HepG2 (cell line): ENCODE results near the gene IRGQ. TPM values are rescaled to one million over a fixed set of nuclear protein-coding genes. Genes with fewer than 3 reads are reported as not detected.
A peak's percentile ranks its signal among the peaks of the same experiment; 100 is the strongest.

Experiments
- ATAC-seq: fragments of 200-7000 bp; cut with Tn5 transposase; 3 replicates; pipeline ENCODE4 v1.9.1; 2020; ENCODE audit warnings: mild to moderate bottlenecking, moderate library complexity
- BruUV-seq: library from RNA; stranded (reverse); fragments of 400-500 nt; replicated peaks from 2 replicates; lab custom pipeline; 2021; lab: Mats Ljungman, UMichigan
- CTCF ChIA-PET: fragments of 300-600 bp; formaldehyde crosslinking; extraction: SDS; loops from one replicate; lab custom pipeline; 2021; ENCODE audit warnings: low total read pairs, inconsistent platforms, low intra/inter-chr PET ratio; lab: Yijun Ruan, JAX
- POLR2A ChIA-PET: fragments of 350-600 bp; sonication (Branson Sonifier 250); formaldehyde crosslinking; loops from one replicate; lab custom pipeline; 2020; ENCODE audit warnings: antibody characterized with exemption, inconsistent platforms; lab: Yijun Ruan, JAX
- DNase-seq: peaks from one replicate; pipeline ENCODE4 v3.0.0-alpha.2; 2015; ENCODE audit warnings: low spot score
- FAIRE-seq: peaks from 3 replicates; lab custom pipeline; 2011; peaks lifted over from hg19 to GRCh38; lab: Jason Lieb, UNC
- H2AFZ ChIP-seq: one replicate; pipeline ENCODE4 v1.6.1; 2011; ENCODE audit warnings: low read length, inconsistent platforms
- H3K27ac ChIP-seq: fragments of 300-600 bp; 3 replicates; pipeline ENCODE4 v1.8.0; 2011; ENCODE audit warnings: mixed run types, mild to moderate bottlenecking, mixed read lengths, low read length, inconsistent platforms; ENCODE audit not compliant: insufficient read depth; ENCODE audit errors: extremely low read length
- H3K27me3 ChIP-seq, 2 experiments: fragments of 200-600 bp in 1 of 2; 2 replicates in 1 of 2; 3 replicates in 1 of 2; pipeline versions ENCODE4 v1.6.0 to v1.8.0; 2011; ENCODE audit warnings: low read length in 2 of 2, mild to moderate bottlenecking in 2 of 2, moderate library complexity in 2 of 2, inconsistent platforms in 1 of 2; ENCODE audit not compliant: insufficient read depth in 2 of 2, control insufficient read depth in 1 of 2
- H3K36me3 ChIP-seq, 2 experiments: fragments of 200-600 bp in 1 of 2; replicated peaks in 1 of 2; 2 replicates in 1 of 2; 3 replicates in 1 of 2; pipeline versions ENCODE4 v1.5.1 to v1.8.0; 2011; ENCODE audit warnings: low read length in 2 of 2, inconsistent platforms in 1 of 2; ENCODE audit not compliant: insufficient read depth in 2 of 2, control insufficient read depth in 1 of 2
- H3K4me1 ChIP-seq: 2 replicates; pipeline ENCODE4 v1.5.1; 2012; ENCODE audit warnings: low read length, inconsistent platforms; ENCODE audit not compliant: insufficient read depth
- H3K4me2 ChIP-seq: 2 replicates; pipeline ENCODE4 v1.6.0; 2011; ENCODE audit warnings: low read depth, low read length, inconsistent platforms
- H3K4me3 ChIP-seq, 3 experiments: fragments of 200-600 bp in 1 of 3; sonication (generic), shearing (Covaris generic) in 1 of 3; replicated peaks in 1 of 3; 2 replicates each; pipeline ENCODE4 v1.5.1; 2011 to 2016; ENCODE audit warnings: low read length in 3 of 3, inconsistent platforms in 2 of 3, low read depth in 2 of 3, mild to moderate bottlenecking in 2 of 3, control low read depth in 1 of 3, mixed read lengths in 1 of 3; ENCODE audit not compliant: insufficient read depth in 1 of 3
- H3K79me2 ChIP-seq: one replicate; pipeline ENCODE4 v1.6.1; 2011; ENCODE audit warnings: low read length, inconsistent platforms; ENCODE audit not compliant: insufficient read depth
- H3K9ac ChIP-seq: 2 replicates; pipeline ENCODE4 v1.6.0; 2011; ENCODE audit warnings: mild to moderate bottlenecking, low read depth, low read length, inconsistent platforms; ENCODE audit not compliant: insufficient read depth
- H3K9me3 ChIP-seq: 2 replicates; pipeline ENCODE4 v1.5.1; 2012; ENCODE audit warnings: mild to moderate bottlenecking, low read length
- H4K20me1 ChIP-seq: 2 replicates; pipeline ENCODE4 v1.6.0; 2011; ENCODE audit warnings: inconsistent platforms, mild to moderate bottlenecking, low read length, moderate library complexity; ENCODE audit not compliant: insufficient read depth
- AGO2 ChIP-seq: fragments of 200-400 bp; formaldehyde crosslinking; optimal IDR thresholded peaks from 2 replicates; pipeline ENCODE3; 2017; ENCODE audit warnings: mild to moderate bottlenecking, low read depth, low read length, moderate library complexity
- ATF7-NPFF ChIP-seq: sonication (generic); formaldehyde crosslinking; IDR thresholded peaks from 2 replicates; pipeline ENCODE4 v1.8.1; 2023; ENCODE audit warnings: mild to moderate bottlenecking, low read depth, missing genetic modification reagents, moderate library complexity
- NFKBIZ ChIP-seq: IDR thresholded peaks from 2 replicates; pipeline ENCODE4 v1.6.1; 2018; ENCODE audit warnings: missing genetic modification reagents, missing compliant biosample characterization
- PRMT3 ChIP-seq: sonication (generic); formaldehyde crosslinking; IDR thresholded peaks from 2 replicates; pipeline ENCODE4 v1.8.1; 2022; ENCODE audit warnings: low read depth, mild to moderate bottlenecking, moderate library complexity, missing genetic modification reagents, borderline replicate concordance
- RCOR2 ChIP-seq: IDR thresholded peaks from 2 replicates; pipeline ENCODE4 v1.6.1; 2016; ENCODE audit warnings: missing biosample characterization, missing genetic modification reagents
- U2AF1 ChIP-seq: fragments of 200-400 bp; formaldehyde crosslinking; optimal IDR thresholded peaks from 2 replicates; pipeline ENCODE3; 2017; ENCODE audit warnings: mild to moderate bottlenecking, low read depth, low read length
- ZNF883 ChIP-seq: sonication (generic); formaldehyde crosslinking; IDR thresholded peaks from 2 replicates; pipeline ENCODE4 v1.5.1; 2020; ENCODE audit warnings: mild to moderate bottlenecking, missing genetic modification reagents; ENCODE audit errors: not compliant biosample characterization
- ZSCAN29 ChIP-seq: sonication (generic); formaldehyde crosslinking; conservative IDR thresholded peaks from 2 replicates; pipeline ENCODE4 v1.4.0; 2020; ENCODE audit warnings: mild to moderate bottlenecking, missing genetic modification reagents
- WGBS: methylation state at CpG from one replicate; pipeline ENCODE4 v1.1.6; 2017; ENCODE audit warnings: low lambda C conversion rate; 5-methylcytosine and 5-hydroxymethylcytosine counted together
- in situ Hi-C: cut with HindIII; loops from 2 replicates; pipeline ENCODE4 v1.10.0; 2017; ENCODE audit warnings: low pct_unique_long_range_greater_than_20kb; ENCODE audit not compliant: extremely low pct_ligation_motif_present
- intact Hi-C: fragments of 100-400 bp; cut with micrococcal nuclease; formaldehyde crosslinking; loops from one replicate; pipeline ENCODE4 v1.10.0; 2022; ENCODE audit not compliant: unreplicated experiment
- polyA plus RNA-seq, 8 experiments: library from polyadenylated mRNA; depleted of rRNA in 3 of 8; stranded (reverse) in 7 of 8; unstranded in 1 of 8; fragments of >200 nt; fragmentation: Illumina TruSeq in 4 of 8; extraction: Trizol in 4 of 8; gene quantifications; 2 replicates each; pipeline versions ENCODE4 v1.2.1 to v1.2.3, GENCODE V29; 2011 to 2016; ENCODE audit warnings: low read depth in 4 of 8, missing spikeins in 1 of 8, mixed read lengths in 1 of 8; ENCODE audit not compliant: insufficient read depth in 1 of 8
- total RNA-seq, 5 experiments: library from RNA; depleted of rRNA; stranded (reverse); fragments of >200 nt; fragmentation: Illumina TruSeq; extraction: Trizol; gene quantifications; 2 replicates each; pipeline ENCODE4 v1.2.3, GENCODE V29; 2016; ENCODE audit warnings: low read depth in 1 of 5
- TF ChIP-seq, protein P1 (sequence below): sonication (generic); formaldehyde crosslinking; conservative IDR thresholded peaks from 2 replicates; pipeline ENCODE4 v1.4.0; 2020; ENCODE audit warnings: mild to moderate bottlenecking, missing genetic modification reagents, moderate library complexity
- TF ChIP-seq, protein P2 (sequence below): sonication (generic); formaldehyde crosslinking; IDR thresholded peaks from 2 replicates; pipeline ENCODE4 v1.9.0; 2021; ENCODE audit warnings: missing genetic modification reagents, borderline replicate concordance
- TF ChIP-seq, protein P3 (sequence below): sonication (generic); formaldehyde crosslinking; IDR thresholded peaks from 2 replicates; pipeline ENCODE4 v1.8.0; 2022; ENCODE audit warnings: mild to moderate bottlenecking, missing genetic modification reagents

The IRGQ gene
- total and polyA plus RNA-seq, 2 of the 13 experiments (the other 11 are each of a cell fraction or from before 2014, with no cell fraction given): 11.6 to 12.4 TPM

DNA sequence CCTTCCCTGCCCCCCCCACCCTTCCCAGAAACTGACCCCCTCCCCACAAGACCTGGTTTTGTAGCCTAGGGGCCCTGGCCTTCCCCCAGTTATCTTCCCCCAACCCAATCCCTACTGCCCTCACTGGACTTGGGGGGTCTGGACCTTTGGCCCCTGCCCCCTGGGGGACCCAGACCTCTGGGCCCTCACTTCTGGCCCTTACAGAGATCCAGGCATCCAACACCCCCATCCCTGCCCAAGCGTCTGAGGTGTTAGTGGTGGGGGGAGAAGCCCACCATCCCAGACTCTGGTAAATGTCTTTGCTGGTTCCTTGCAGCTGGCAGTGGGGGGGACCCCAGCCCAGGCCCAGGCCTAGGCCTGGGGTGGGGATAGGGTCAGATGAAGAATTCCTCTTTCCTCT, 27.0 kb upstream of the IRGQ start:
- Histone ChIP-seq H3K4me2 (no peak overlapping the region), H3K27ac (no peak overlapping the region), H3K4me3 (no peak overlapping the region), H2AFZ (no peak overlapping the region), H3K36me3 (peaks cover 0 to 2% of the 10 kb centered on the region in 2 experiments; a peak in 1 of 5 replicates), H3K9me3 (no peaks in the 10 kb centered on the region), H3K27me3 (no peaks in the 10 kb centered on the region), H3K79me2 (peaks cover 11% of the 10 kb centered on the region), H4K20me1 (no peaks in the 10 kb centered on the region), H3K9ac (no peak overlapping the region), H3K4me1 (peaks cover 24% of the 10 kb centered on the region)
- intact Hi-C loops: no loop called here
- no peak for DNase-seq
- ATAC-seq: no peak
- WGBS: 100% methylated on average over 1 of the region's 1 CpG
- no peak for FAIRE-seq
- TF ChIP-seq ZNF883 (no peak), AGO2 (peak; percentile 48)
- no TSS peak for BruUV-seq
- in situ Hi-C loops: no loop called here
- POLR2A ChIA-PET: interaction anchor here (1.0 kb wide), 1 partner anchor 27 kb away, joined by 3 read pairs; the partner anchor contains the start of genes IRGQ and ZNF576
- CTCF ChIA-PET: no interaction called here

DNA sequence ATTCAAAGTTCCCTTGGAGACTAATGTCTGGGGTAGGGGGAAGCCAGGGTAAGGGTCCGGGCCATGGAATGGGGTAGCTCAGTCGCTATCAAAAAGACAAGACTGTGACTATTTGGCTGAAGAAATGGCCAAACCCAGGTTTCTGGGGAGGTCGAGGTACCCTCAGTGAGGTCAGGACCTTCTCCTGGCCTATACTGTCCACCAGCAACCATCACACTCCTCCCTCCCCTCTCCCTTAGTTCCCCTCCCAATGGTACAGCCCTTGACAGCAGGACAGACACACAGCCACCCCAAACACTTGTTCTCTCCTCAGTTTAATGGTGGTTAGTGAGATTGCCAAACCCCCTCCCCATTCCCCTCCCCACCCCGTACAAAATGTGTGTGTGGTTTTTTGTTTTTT, 26.1 kb upstream of the IRGQ start:
- BruUV-seq: no TSS peak
- ATAC-seq (no peak), FAIRE-seq (no peak), DNase-seq (no peak)
- H3K27me3 ChIP-seq: no peaks in the 10 kb centered on the region
- 88% methylated on average over 4 of the region's 4 CpGs for WGBS
- ChIA-PET POLR2A (interaction anchor here (1.0 kb wide), 1 partner anchor 26 kb away, joined by 3 read pairs; the partner anchor contains the start of genes IRGQ and ZNF576), CTCF (no interaction called here)
- H3K9me3 ChIP-seq: no peaks in the 10 kb centered on the region
- no peaks in the 10 kb centered on the region for H4K20me1 ChIP-seq
- H3K27ac ChIP-seq: no peak overlapping the region
- intact Hi-C loops: no loop called here
- no peak overlapping the region for H3K9ac ChIP-seq
- no peak overlapping the region for H3K4me3 ChIP-seq
- no peak overlapping the region for H3K4me2 ChIP-seq
- in situ Hi-C loops: no loop called here
- peaks cover 11% of the 10 kb centered on the region for H3K79me2 ChIP-seq
- H3K36me3 ChIP-seq: peaks cover 0 to 2% of the 10 kb centered on the region in 2 experiments; a peak in 1 of 5 replicates
- H3K4me1 ChIP-seq: peaks cover 24% of the 10 kb centered on the region
- no peak overlapping the region for H2AFZ ChIP-seq
- TF ChIP-seq NFKBIZ (CRISPR knock-in tag) (no peak), RCOR2 (CRISPR knock-in tag) (no peak), U2AF1 (no peak), PRMT3 (no peak), ZSCAN29 (CRISPR knock-in tag) (no peak), ATF7-NPFF (CRISPR knock-in tag) (no peak)
- TF ChIP-seq, protein P1, sequence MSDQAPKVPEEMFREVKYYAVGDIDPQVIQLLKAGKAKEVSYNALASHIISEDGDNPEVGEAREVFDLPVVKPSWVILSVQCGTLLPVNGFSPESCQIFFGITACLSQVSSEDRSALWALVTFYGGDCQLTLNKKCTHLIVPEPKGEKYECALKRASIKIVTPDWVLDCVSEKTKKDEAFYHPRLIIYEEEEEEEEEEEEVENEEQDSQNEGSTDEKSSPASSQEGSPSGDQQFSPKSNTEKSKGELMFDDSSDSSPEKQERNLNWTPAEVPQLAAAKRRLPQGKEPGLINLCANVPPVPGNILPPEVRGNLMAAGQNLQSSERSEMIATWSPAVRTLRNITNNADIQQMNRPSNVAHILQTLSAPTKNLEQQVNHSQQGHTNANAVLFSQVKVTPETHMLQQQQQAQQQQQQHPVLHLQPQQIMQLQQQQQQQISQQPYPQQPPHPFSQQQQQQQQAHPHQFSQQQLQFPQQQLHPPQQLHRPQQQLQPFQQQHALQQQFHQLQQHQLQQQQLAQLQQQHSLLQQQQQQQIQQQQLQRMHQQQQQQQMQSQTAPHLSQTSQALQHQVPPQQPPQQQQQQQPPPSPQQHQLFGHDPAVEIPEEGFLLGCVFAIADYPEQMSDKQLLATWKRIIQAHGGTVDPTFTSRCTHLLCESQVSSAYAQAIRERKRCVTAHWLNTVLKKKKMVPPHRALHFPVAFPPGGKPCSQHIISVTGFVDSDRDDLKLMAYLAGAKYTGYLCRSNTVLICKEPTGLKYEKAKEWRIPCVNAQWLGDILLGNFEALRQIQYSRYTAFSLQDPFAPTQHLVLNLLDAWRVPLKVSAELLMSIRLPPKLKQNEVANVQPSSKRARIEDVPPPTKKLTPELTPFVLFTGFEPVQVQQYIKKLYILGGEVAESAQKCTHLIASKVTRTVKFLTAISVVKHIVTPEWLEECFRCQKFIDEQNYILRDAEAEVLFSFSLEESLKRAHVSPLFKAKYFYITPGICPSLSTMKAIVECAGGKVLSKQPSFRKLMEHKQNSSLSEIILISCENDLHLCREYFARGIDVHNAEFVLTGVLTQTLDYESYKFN (CRISPR knock-in tag): no peak
- TF ChIP-seq, protein P2, sequence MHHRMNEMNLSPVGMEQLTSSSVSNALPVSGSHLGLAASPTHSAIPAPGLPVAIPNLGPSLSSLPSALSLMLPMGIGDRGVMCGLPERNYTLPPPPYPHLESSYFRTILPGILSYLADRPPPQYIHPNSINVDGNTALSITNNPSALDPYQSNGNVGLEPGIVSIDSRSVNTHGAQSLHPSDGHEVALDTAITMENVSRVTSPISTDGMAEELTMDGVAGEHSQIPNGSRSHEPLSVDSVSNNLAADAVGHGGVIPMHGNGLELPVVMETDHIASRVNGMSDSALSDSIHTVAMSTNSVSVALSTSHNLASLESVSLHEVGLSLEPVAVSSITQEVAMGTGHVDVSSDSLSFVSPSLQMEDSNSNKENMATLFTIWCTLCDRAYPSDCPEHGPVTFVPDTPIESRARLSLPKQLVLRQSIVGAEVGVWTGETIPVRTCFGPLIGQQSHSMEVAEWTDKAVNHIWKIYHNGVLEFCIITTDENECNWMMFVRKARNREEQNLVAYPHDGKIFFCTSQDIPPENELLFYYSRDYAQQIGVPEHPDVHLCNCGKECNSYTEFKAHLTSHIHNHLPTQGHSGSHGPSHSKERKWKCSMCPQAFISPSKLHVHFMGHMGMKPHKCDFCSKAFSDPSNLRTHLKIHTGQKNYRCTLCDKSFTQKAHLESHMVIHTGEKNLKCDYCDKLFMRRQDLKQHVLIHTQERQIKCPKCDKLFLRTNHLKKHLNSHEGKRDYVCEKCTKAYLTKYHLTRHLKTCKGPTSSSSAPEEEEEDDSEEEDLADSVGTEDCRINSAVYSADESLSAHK (CRISPR knock-in tag): no peak
- TF ChIP-seq, protein P3, sequence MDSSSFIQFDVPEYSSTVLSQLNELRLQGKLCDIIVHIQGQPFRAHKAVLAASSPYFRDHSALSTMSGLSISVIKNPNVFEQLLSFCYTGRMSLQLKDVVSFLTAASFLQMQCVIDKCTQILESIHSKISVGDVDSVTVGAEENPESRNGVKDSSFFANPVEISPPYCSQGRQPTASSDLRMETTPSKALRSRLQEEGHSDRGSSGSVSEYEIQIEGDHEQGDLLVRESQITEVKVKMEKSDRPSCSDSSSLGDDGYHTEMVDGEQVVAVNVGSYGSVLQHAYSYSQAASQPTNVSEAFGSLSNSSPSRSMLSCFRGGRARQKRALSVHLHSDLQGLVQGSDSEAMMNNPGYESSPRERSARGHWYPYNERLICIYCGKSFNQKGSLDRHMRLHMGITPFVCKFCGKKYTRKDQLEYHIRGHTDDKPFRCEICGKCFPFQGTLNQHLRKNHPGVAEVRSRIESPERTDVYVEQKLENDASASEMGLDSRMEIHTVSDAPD (CRISPR knock-in tag): no peak
